ENCODE measurements around the gene EZR.

The EZR gene

GRCh38 chr6:158783167-158783450, 36.1 kb downstream of the EZR start:
- DNase-seq (ENCODE audit: low spot score), result no peak
- in situ Hi-C loops (cut with MboI; ENCODE audit: low sequenced_read_pairs, unreplicated experiment), result no loop called here
- TF ChIP-seq CTCF (IDR thresholded peaks at IDR 0.05; ENCODE audit: borderline replicate concordance, control extremely low read depth, extremely low read depth, insufficient read depth, missing control alignments), result no peak

GRCh38 chr6:158782432-158783166, 36.6 kb downstream of the EZR start:
- TF ChIP-seq CTCF (IDR thresholded peaks at IDR 0.05; ENCODE audit: borderline replicate concordance, control extremely low read depth, extremely low read depth, insufficient read depth, missing control alignments), result no peak
- no peak for DNase-seq (ENCODE audit: low spot score)
- in situ Hi-C loops (cut with MboI; ENCODE audit: low sequenced_read_pairs, unreplicated experiment), result no loop called here

- no peak for DNase-seq (ENCODE audit: low spot score)
- no peak for TF ChIP-seq CTCF (IDR thresholded peaks at IDR 0.05; ENCODE audit: borderline replicate concordance, control extremely low read depth, extremely low read depth, insufficient read depth, missing control alignments)
- in situ Hi-C loops (cut with MboI; ENCODE audit: low sequenced_read_pairs, unreplicated experiment), result no loop called here
Measured at GRCh38 chr6:158781692-158782373, 37.3 kb downstream of the EZR start.

GRCh38 chr6:158780988-158781691, 38.0 kb downstream of the EZR start:
- in situ Hi-C loops (cut with MboI; ENCODE audit: low sequenced_read_pairs, unreplicated experiment), result no loop called here
- no peak for DNase-seq (ENCODE audit: low spot score)
- TF ChIP-seq CTCF (IDR thresholded peaks at IDR 0.05; ENCODE audit: borderline replicate concordance, control extremely low read depth, extremely low read depth, insufficient read depth, missing control alignments), result no peak

GRCh38 chr6:158780246-158780884, 38.8 kb downstream of the EZR start:
- TF ChIP-seq CTCF (IDR thresholded peaks at IDR 0.05; ENCODE audit: borderline replicate concordance, control extremely low read depth, extremely low read depth, insufficient read depth, missing control alignments), result no peak
- in situ Hi-C loops (cut with MboI; ENCODE audit: low sequenced_read_pairs, unreplicated experiment), result no loop called here
- DNase-seq (ENCODE audit: low spot score), result no peak

GRCh38 chr6:158778005-158778527, 41.1 kb downstream of the EZR start:
- no peak for TF ChIP-seq CTCF (IDR thresholded peaks at IDR 0.05; ENCODE audit: borderline replicate concordance, control extremely low read depth, extremely low read depth, insufficient read depth, missing control alignments)
- in situ Hi-C loops (cut with MboI; ENCODE audit: low sequenced_read_pairs, unreplicated experiment), result no loop called here
- no peak for DNase-seq (ENCODE audit: low spot score)
